Gastrocnemius medialis (tissue), 4 donors: ENCODE results near the gene ZNF205. TPM values are rescaled to one million over a fixed set of nuclear protein-coding genes. Genes with fewer than 3 reads are reported as not detected.
"Not testable (repeated sequence)": the region's sequence is repeated elsewhere in the genome, so short reads cannot be mapped to it uniquely, and the experiment has no call there.

Source experiments
- ATAC-seq, 2 donors: fragments of 150-250 bp; one replicate each; pipeline ENCODE4 v1.9.1; 2016
- DNase-seq, 2 donors: peaks; one replicate each; pipeline ENCODE4 v3.0.0-alpha.2; 2019
- H3K27ac ChIP-seq, 4 donors: fragments of 200-600 bp; sonication (generic); 1 replicate in 1 of 4; 2 replicates in 3 of 4; pipeline ENCODE4 v1.5.1; 2016 to 2018; ENCODE audit warnings: mild to moderate bottlenecking in 2 of 4, moderate library complexity in 1 of 4
- H3K27me3 ChIP-seq, 3 donors: fragments of 200-600 bp; sonication (generic) in 2 of 3; 1 replicate in 1 of 3; 2 replicates in 2 of 3; pipeline versions ENCODE4 v1.5.1 to v1.6.0; 2016 to 2019; ENCODE audit warnings: mild to moderate bottlenecking in 1 of 3, moderate library complexity in 1 of 3
- H3K36me3 ChIP-seq, 2 donors: fragments of 200-600 bp; sonication (generic) in 1 of 2; one replicate each; pipeline ENCODE4 v1.5.1; 2017 to 2018
- H3K4me1 ChIP-seq, 2 donors: fragments of 200-600 bp; sonication (generic) in 1 of 2; one replicate each; pipeline ENCODE4 v1.5.1; 2016 to 2017; ENCODE audit warnings: mild to moderate bottlenecking in 2 of 2
- H3K4me3 ChIP-seq, 4 donors: fragments of 200-600 bp; sonication (generic) in 3 of 4; 1 replicate in 1 of 4; 2 replicates in 3 of 4; pipeline ENCODE4 v1.5.1; 2016 to 2019; ENCODE audit warnings: mild to moderate bottlenecking in 2 of 4
- H3K9me3 ChIP-seq, 3 donors: fragments of 200-600 bp; sonication (generic) in 2 of 3; 1 replicate in 1 of 3; 2 replicates in 2 of 3; pipeline ENCODE4 v1.5.1; 2016 to 2019
- POLR2A ChIP-seq, 2 donors: fragments of 450-650 bp; IDR thresholded peaks; one replicate each; pipeline ENCODE4 v1.6.1; 2017; ENCODE audit warnings: antibody characterized with exemption in 2 of 2, mild to moderate bottlenecking in 2 of 2, moderate library complexity in 2 of 2
- in situ Hi-C, 4 donors: fragments of 200-750 bp; cut with MboI; loops; one replicate each; pipeline versions ENCODE4 v1.15.0 to v1.8.0; 2017; ENCODE audit warnings: low sequenced_read_pairs in 4 of 4
- intact Hi-C: fragments of 100-400 bp; cut with DNase I; formaldehyde crosslinking; loops from one replicate; pipeline ENCODE4 v1.15.1; 2023; ENCODE audit warnings: low total_unique reads
- total RNA-seq, 4 donors: library from RNA; depleted of rRNA; stranded (reverse); fragments of >200 nt; gene quantifications; one replicate each; pipeline versions ENCODE4 v1.1.0 to v1.2.3, GENCODE V29; 2016
- TF ChIP-seq, protein P1 (sequence below), 5 experiments: fragments of 450-650 bp in 3 of 5; fragments of 200-600 bp in 2 of 5; sonication (generic) in 2 of 5; IDR thresholded peaks in 4 of 5; conservative IDR thresholded peaks in 1 of 5; 1 replicate in 4 of 5; 2 replicates in 1 of 5; pipeline ENCODE4 v1.5.1; 2016 to 2019; ENCODE audit warnings: antibody characterized with exemption in 5 of 5, mild to moderate bottlenecking in 3 of 5, moderate library complexity in 3 of 5

The ZNF205 gene
- total RNA-seq, 4 donors from 2014 or later: 4.8 to 10.8 (median 6.1) TPM

DNA sequence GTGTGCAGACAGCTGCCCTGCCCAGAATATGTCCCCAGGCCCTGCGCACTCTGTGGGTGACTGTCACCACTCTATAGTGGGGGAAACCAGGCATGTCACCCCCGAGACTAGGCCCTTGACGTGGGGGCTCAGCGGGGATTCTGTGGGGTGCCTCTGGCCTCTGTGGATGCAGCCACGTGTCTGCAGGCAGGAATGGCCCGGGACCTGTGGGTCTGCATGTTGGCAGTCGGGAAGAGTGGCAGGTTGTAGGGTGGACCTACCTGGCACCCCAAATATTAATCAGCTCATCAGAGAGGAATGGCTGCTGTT lies 46.0 kb upstream of the ZNF205 start:
- H3K4me3 ChIP-seq: peak overlapping the region in 3 of 4 donors; percentile 37 to 61 (median 54)
- in situ Hi-C loops: loop anchor here in 2 of 4 donors (10.0 kb wide), 2 partner anchors 58 to 98 kb away; no protein-coding TSS in a partner anchor

DNA sequence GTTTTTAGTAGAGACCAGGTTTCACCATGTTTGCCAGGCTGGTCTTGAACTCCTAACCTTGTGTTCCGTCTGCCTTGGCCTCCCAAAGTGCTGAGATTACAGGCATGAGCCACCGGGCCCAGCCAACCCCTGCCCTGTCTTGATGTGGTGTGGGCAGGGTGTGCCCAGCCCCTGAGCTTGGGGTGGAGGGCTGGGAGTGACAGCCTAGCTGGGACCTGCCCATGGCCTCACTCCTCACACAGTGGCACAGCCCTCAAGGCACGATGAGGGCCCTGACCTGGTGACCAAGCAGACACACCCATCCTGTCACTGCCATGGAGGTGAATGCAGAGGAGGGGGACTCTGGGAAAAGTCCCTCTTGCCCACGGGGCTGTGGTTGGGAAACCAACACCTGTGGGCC lies 43.9 kb upstream of the ZNF205 start:
- intact Hi-C loops: no loop called here
- Histone ChIP-seq H3K27ac (no peak overlapping the region), H3K4me3 (no peak overlapping the region), H3K4me1 (peaks cover 16 to 17% of the 10 kb centered on the region in 2 donors), H3K27me3 (no peaks in the 10 kb centered on the region), H3K36me3 (no peaks in the 10 kb centered on the region), H3K9me3 (no peaks in the 10 kb centered on the region)
- DNase-seq (no peak), ATAC-seq (no peak)
- TF ChIP-seq, protein P1, sequence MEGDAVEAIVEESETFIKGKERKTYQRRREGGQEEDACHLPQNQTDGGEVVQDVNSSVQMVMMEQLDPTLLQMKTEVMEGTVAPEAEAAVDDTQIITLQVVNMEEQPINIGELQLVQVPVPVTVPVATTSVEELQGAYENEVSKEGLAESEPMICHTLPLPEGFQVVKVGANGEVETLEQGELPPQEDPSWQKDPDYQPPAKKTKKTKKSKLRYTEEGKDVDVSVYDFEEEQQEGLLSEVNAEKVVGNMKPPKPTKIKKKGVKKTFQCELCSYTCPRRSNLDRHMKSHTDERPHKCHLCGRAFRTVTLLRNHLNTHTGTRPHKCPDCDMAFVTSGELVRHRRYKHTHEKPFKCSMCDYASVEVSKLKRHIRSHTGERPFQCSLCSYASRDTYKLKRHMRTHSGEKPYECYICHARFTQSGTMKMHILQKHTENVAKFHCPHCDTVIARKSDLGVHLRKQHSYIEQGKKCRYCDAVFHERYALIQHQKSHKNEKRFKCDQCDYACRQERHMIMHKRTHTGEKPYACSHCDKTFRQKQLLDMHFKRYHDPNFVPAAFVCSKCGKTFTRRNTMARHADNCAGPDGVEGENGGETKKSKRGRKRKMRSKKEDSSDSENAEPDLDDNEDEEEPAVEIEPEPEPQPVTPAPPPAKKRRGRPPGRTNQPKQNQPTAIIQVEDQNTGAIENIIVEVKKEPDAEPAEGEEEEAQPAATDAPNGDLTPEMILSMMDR (IDR thresholded peaks at IDR 0.05 in 4 of 5, conservative IDR thresholded peaks at IDR 0.05 in 1 of 5): no peak
- no peak for TF ChIP-seq POLR2A (IDR thresholded peaks at IDR 0.05)
- in situ Hi-C loops: loop anchor here in 2 of 4 donors (10.0 kb wide), 2 partner anchors 56 to 96 kb away; no protein-coding TSS in a partner anchor

More for the DNA sequence above, 46.0 kb upstream of the ZNF205 start:
- intact Hi-C loops: no loop called here
- no peak for TF ChIP-seq POLR2A (IDR thresholded peaks at IDR 0.05)
- TF ChIP-seq, protein P1 (IDR thresholded peaks at IDR 0.05 in 4 of 5, conservative IDR thresholded peaks at IDR 0.05 in 1 of 5): no peak
- Histone ChIP-seq H3K27ac (peak overlapping the region; percentile 75 to 85 (median 78)), H3K9me3 (no peaks in the 10 kb centered on the region), H3K27me3 (no peaks in the 10 kb centered on the region), H3K4me1 (peaks cover 24 to 25% of the 10 kb centered on the region in 2 donors), H3K36me3 (no peaks in the 10 kb centered on the region)
- ATAC-seq: no peak
- no peak for DNase-seq

DNA sequence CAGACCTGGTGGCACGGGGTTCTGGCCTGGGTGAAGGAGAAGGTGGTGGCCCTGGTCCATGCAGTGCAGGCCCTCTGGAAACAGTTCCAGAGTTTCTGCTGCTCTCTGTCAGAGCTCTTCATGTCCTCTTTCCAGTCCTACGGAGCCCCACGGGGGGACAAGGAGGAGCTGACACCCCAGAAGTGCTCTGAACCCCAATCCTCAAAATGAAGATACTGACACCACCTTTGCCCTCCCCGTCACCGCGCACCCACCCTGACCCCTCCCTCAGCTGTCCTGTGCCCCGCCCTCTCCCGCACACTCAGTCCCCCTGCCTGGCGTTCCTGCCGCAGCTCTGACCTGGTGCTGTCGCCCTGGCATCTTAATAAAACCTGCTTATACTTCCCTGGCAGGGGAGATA lies 43.2 kb upstream of the ZNF205 start:
- H3K27me3 ChIP-seq, intact Hi-C loops, H3K36me3 ChIP-seq, H3K27ac ChIP-seq, H3K4me3 ChIP-seq, H3K9me3 ChIP-seq, ATAC-seq, DNase-seq: not testable (repeated sequence)
- H3K4me1 ChIP-seq: peaks cover 16 to 17% of the 10 kb centered on the region in 2 donors
- in situ Hi-C loops: loop anchor here in 2 of 4 donors (10.0 kb wide), 2 partner anchors 56 to 96 kb away; no protein-coding TSS in a partner anchor

DNA sequence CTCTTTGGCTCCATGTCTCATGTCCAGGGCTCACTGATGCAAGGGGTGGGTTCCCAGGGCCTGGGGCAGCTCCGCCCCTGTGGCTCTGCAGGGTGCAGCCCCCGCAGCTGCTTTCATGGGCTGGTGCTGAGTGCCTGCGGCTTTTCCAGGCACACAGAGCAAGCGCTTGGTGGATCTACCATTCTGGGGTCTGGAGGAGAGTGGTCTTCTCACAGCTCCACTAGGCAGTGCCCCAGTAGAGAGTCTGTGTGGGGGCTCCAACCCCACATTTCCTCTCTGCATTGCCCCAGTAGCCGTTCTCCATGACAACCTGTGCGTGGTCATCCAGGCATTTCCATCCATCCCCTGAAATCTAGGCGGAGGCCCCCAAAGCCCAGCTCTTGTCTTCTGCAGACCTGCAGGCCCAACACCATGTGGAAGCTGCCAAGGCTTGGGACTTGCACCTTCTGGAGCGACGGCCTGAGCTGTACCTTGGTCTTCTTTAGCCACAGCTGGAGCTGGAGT lies 41.7 kb upstream of the ZNF205 start:
- H3K27me3 ChIP-seq: no peaks in the 10 kb centered on the region
- no peaks in the 10 kb centered on the region for H3K36me3 ChIP-seq
- no peak for ATAC-seq
- in situ Hi-C loops: no loop called here
- peaks cover 3 to 6% of the 10 kb centered on the region in 2 donors for H3K4me1 ChIP-seq
- no peak overlapping the region for H3K27ac ChIP-seq
- no peak for DNase-seq
- H3K4me3 ChIP-seq: no peak overlapping the region
- intact Hi-C loops: no loop called here
- no peaks in the 10 kb centered on the region for H3K9me3 ChIP-seq
- TF ChIP-seq, protein P1 (IDR thresholded peaks at IDR 0.05 in 4 of 5, conservative IDR thresholded peaks at IDR 0.05 in 1 of 5): no peak
- TF ChIP-seq POLR2A (IDR thresholded peaks at IDR 0.05): no peak

DNA sequence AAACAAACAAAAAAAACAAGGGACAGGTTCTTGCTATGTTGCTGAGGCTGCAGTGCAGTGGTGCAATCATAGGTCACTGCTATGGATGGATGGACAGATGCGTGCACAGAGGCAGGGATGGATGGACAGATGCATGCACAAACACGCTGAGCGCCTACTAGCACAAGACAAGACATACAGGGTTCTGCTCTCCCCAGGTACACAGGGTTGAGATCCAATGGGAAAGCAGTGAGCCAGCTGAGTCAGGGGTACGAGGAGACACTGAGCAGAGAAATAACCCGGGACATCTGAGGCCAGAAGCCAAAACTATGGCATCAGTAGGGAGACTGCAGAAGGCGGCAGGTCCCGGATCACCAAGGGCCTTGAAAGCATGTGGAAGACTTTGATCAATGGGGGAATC lies 40.7 kb upstream of the ZNF205 start:
- Histone ChIP-seq H3K27me3 (no peaks in the 10 kb centered on the region), H3K9me3 (no peaks in the 10 kb centered on the region), H3K4me1 (peaks cover 0 to under 1% of the 10 kb centered on the region in 2 donors), H3K27ac (no peak overlapping the region), H3K4me3 (no peak overlapping the region), H3K36me3 (no peaks in the 10 kb centered on the region)
- no peak for DNase-seq
- in situ Hi-C loops: no loop called here
- ATAC-seq: no peak
- TF ChIP-seq POLR2A (IDR thresholded peaks at IDR 0.05): no peak
- TF ChIP-seq, protein P1 (IDR thresholded peaks at IDR 0.05 in 4 of 5, conservative IDR thresholded peaks at IDR 0.05 in 1 of 5): no peak
- intact Hi-C loops: no loop called here

DNA sequence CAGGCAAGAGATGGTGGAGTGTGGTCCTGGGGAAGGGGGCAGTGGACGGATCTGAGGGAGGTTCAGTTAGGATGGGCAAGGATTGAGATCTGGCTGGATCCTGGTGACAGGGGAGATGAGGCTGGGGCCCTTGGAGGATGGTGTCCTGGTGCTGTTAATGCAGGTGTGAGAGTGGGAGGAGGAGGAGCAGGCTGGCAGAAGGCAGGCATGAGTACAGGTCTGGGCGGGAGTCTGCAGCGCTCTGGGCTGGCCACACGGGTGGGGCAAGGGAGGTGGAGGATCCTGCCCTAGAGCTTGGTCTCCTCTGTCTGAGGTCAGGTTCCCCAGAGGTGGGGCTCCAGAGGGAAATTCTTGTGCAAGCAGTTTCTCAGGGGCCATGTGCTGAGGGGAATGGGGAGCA lies 40.2 kb upstream of the ZNF205 start:
- DNase-seq, H3K4me1 ChIP-seq, in situ Hi-C loops, H3K27me3 ChIP-seq, H3K27ac ChIP-seq, intact Hi-C loops, H3K4me3 ChIP-seq, H3K9me3 ChIP-seq, ATAC-seq, H3K36me3 ChIP-seq: not testable (repeated sequence)
